GM12878 (cell line): ENCODE results near the gene DPEP1. TPM values are rescaled to one million over a fixed set of nuclear protein-coding genes. Genes with fewer than 3 reads are reported as not detected.

Source experiments
- NR2C2 ChIP-seq: IDR thresholded peaks from 2 replicates; pipeline ENCODE4 v1.6.1; 2011; ENCODE audit warnings: borderline replicate concordance, low read depth; ENCODE audit not compliant: control insufficient read depth, insufficient read length
- PML ChIP-seq: IDR thresholded peaks from 2 replicates; pipeline ENCODE4 v1.6.1; 2012; ENCODE audit warnings: low read length, inconsistent platforms
- ZNF24 ChIP-seq: fragments of 450-650 bp; IDR thresholded peaks from 2 replicates; pipeline ENCODE4 v1.6.1; 2017; ENCODE audit warnings: antibody characterized with exemption, mild to moderate bottlenecking
- polyA plus RNA-seq, 11 experiments: library from polyadenylated mRNA; depleted of rRNA in 4 of 11; unstranded in 6 of 11; stranded (reverse) in 5 of 11; fragments of >200 nt; fragmentation: Nextera tagmentation in 4 of 11; fragmentation: Illumina TruSeq in 1 of 11; extraction: Ambion mirVana in 4 of 11; extraction: Trizol in 1 of 11; gene quantifications; 1 replicate in 1 of 11; 2 replicates in 10 of 11; pipeline versions ENCODE4 v1.2.1 to v1.2.3, GENCODE V29; 2011 to 2016; ENCODE audit warnings: inconsistent platforms in 2 of 11, missing spikeins in 2 of 11, low read depth in 1 of 11
- total RNA-seq, 4 experiments: library from RNA; depleted of rRNA in 3 of 4; stranded (reverse); fragments of >200 nt in 3 of 4; fragmentation: Illumina TruSeq in 1 of 4; extraction: Trizol in 1 of 4; gene quantifications; 2 replicates each; pipeline versions ENCODE4 v1.2.1 to v1.2.3, GENCODE V29; 2013 to 2021
- TF ChIP-seq, protein P1 (sequence below): IDR thresholded peaks from 2 replicates; pipeline ENCODE4 v1.6.1; 2012; ENCODE audit warnings: improper control_type of control experiment, low read depth, low read length; ENCODE audit not compliant: insufficient replicate concordance

DPEP1 gene
- total and polyA plus RNA-seq, 10 of the 15 experiments (the other 5 are each of a cell fraction or from before 2014, with no cell fraction given) = not detected

GRCh38 chr16:89567656-89568594 is 45.5 kb upstream of the DPEP1 start (continued):
- TF ChIP-seq, protein P1, sequence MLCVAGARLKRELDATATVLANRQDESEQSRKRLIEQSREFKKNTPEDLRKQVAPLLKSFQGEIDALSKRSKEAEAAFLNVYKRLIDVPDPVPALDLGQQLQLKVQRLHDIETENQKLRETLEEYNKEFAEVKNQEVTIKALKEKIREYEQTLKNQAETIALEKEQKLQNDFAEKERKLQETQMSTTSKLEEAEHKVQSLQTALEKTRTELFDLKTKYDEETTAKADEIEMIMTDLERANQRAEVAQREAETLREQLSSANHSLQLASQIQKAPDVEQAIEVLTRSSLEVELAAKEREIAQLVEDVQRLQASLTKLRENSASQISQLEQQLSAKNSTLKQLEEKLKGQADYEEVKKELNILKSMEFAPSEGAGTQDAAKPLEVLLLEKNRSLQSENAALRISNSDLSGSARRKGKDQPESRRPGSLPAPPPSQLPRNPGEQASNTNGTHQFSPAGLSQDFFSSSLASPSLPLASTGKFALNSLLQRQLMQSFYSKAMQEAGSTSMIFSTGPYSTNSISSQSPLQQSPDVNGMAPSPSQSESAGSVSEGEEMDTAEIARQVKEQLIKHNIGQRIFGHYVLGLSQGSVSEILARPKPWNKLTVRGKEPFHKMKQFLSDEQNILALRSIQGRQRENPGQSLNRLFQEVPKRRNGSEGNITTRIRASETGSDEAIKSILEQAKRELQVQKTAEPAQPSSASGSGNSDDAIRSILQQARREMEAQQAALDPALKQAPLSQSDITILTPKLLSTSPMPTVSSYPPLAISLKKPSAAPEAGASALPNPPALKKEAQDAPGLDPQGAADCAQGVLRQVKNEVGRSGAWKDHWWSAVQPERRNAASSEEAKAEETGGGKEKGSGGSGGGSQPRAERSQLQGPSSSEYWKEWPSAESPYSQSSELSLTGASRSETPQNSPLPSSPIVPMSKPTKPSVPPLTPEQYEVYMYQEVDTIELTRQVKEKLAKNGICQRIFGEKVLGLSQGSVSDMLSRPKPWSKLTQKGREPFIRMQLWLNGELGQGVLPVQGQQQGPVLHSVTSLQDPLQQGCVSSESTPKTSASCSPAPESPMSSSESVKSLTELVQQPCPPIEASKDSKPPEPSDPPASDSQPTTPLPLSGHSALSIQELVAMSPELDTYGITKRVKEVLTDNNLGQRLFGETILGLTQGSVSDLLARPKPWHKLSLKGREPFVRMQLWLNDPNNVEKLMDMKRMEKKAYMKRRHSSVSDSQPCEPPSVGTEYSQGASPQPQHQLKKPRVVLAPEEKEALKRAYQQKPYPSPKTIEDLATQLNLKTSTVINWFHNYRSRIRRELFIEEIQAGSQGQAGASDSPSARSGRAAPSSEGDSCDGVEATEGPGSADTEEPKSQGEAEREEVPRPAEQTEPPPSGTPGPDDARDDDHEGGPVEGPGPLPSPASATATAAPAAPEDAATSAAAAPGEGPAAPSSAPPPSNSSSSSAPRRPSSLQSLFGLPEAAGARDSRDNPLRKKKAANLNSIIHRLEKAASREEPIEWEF = no peak
- TF ChIP-seq PML (no peak), NR2C2 (no peak), ZNF24 (no peak)
- TF ChIP-seq, all 136 proteins: peak for 0
